K562 (cell line): ENCODE results near the gene NDRG3. TPM values are rescaled to one million over a fixed set of nuclear protein-coding genes. Genes with fewer than 3 reads are reported as not detected.

ENCODE experiments used
- CCNT2 ChIP-seq: IDR thresholded peaks from 2 replicates; pipeline ENCODE4 v1.6.1; 2011; ENCODE audit warnings: borderline replicate concordance, low read depth, mild to moderate bottlenecking, moderate library complexity, mixed read lengths, low read length; ENCODE audit not compliant: insufficient read length; ENCODE audit errors: extremely low read depth
- HNRNPLL ChIP-seq: fragments of 200-400 bp; formaldehyde crosslinking; IDR thresholded peaks from 2 replicates; pipeline ENCODE4 v1.6.1; 2017; ENCODE audit warnings: low read length, low read depth, mild to moderate bottlenecking; ENCODE audit not compliant: poor library complexity, severe bottlenecking
- JUNB ChIP-seq: fragments of 450-650 bp; formaldehyde crosslinking; conservative IDR thresholded peaks from 2 replicates; pipeline ENCODE4 v1.4.0; 2020; ENCODE audit warnings: mild to moderate bottlenecking
- MTA3 ChIP-seq: fragments of 450-650 bp; formaldehyde crosslinking; IDR thresholded peaks from 2 replicates; pipeline ENCODE4 v1.6.1; 2017; ENCODE audit warnings: mild to moderate bottlenecking, borderline replicate concordance
- NFRKB ChIP-seq: fragments of 450-650 bp; IDR thresholded peaks from 2 replicates; pipeline ENCODE4 v1.6.1; 2016; ENCODE audit warnings: low read depth
- PML ChIP-seq: IDR thresholded peaks from 2 replicates; pipeline ENCODE4 v1.6.1; 2012; ENCODE audit warnings: low read length, inconsistent platforms
- RBBP5 ChIP-seq: fragments of 200-600 bp; sonication (generic); IDR thresholded peaks from 2 replicates; pipeline ENCODE4 v1.6.1; 2012; ENCODE audit warnings: borderline replicate concordance, mild to moderate bottlenecking, low read length, control low read depth, inconsistent platforms; ENCODE audit not compliant: insufficient read depth, poor library complexity, severe bottlenecking
- SMARCA5 ChIP-seq: fragments of 450-650 bp; IDR thresholded peaks from 2 replicates; pipeline ENCODE4 v1.6.1; 2016
- SPI1 ChIP-seq: IDR thresholded peaks from 2 replicates; pipeline ENCODE4 v1.6.1; 2011; ENCODE audit warnings: low read depth, low read length, control low read depth, borderline replicate concordance
- TBP ChIP-seq: optimal IDR thresholded peaks from 2 replicates; pipeline ENCODE3; 2011; ENCODE audit warnings: low read depth, low read length, improper control_type of control experiment
- ZNF668 ChIP-seq: fragments of 250-450 bp; sonication (Bioruptor Pico); IDR thresholded peaks from 2 replicates; pipeline ENCODE4 v1.8.0; 2022; ENCODE audit warnings: mild to moderate bottlenecking, inconsistent platforms
- ZNF766 ChIP-seq: fragments of 200-800 bp; sonication (Bioruptor generic); conservative IDR thresholded peaks from 2 replicates; pipeline ENCODE4 v1.6.1; 2016; ENCODE audit warnings: missing genetic modification characterization, missing compliant biosample characterization
- polyA plus RNA-seq, 8 experiments: library from polyadenylated mRNA; depleted of rRNA in 4 of 8; stranded (reverse) in 5 of 8; unstranded in 3 of 8; fragments of >200 nt; fragmentation: Nextera tagmentation in 2 of 8; fragmentation: Illumina TruSeq in 1 of 8; extraction: Ambion mirVana in 2 of 8; extraction: Trizol in 1 of 8; gene quantifications; 2 replicates each; pipeline versions ENCODE4 v1.2.1 to v1.2.3, GENCODE V29; 2011 to 2014; ENCODE audit warnings: inconsistent platforms in 1 of 8, missing spikeins in 1 of 8
- total RNA-seq, 7 experiments: library from RNA; depleted of rRNA in 6 of 7; stranded (reverse); fragments of >200 nt in 6 of 7; fragmentation: Illumina TruSeq in 2 of 7; extraction: Trizol in 2 of 7; gene quantifications; 2 replicates each; pipeline versions ENCODE4 v1.2.1 to v1.2.3, GENCODE V29; 2011 to 2021; ENCODE audit warnings: low replicate concordance in 1 of 7
- TF ChIP-seq, protein P1 (sequence below): sonication (generic); formaldehyde crosslinking; IDR thresholded peaks from 2 replicates; pipeline ENCODE4 v1.8.0; 2022; ENCODE audit warnings: mild to moderate bottlenecking, missing genetic modification reagents
- TF ChIP-seq, protein P2 (sequence below): fragments of 450-650 bp; conservative IDR thresholded peaks from 2 replicates; pipeline ENCODE4 v1.6.1; 2016; ENCODE audit warnings: missing genetic modification characterization, low read depth, mild to moderate bottlenecking, control low read depth, missing compliant biosample characterization
- TF ChIP-seq, protein P3 (sequence below): fragments of 450-650 bp; IDR thresholded peaks from 2 replicates; pipeline ENCODE4 v1.6.1; 2016; ENCODE audit warnings: borderline replicate concordance
- TF ChIP-seq, protein P4 (sequence below): sonication (generic); formaldehyde crosslinking; IDR thresholded peaks from 2 replicates; pipeline ENCODE4 v1.8.0; 2022; ENCODE audit warnings: mild to moderate bottlenecking, low read depth, missing genetic modification reagents

The NDRG3 gene
- total and polyA plus RNA-seq, 9 of the 15 experiments (the other 6 are each of a cell fraction or from before 2014, with no cell fraction given), result 14.6 to 39.4 (median 24.4) TPM

DNA sequence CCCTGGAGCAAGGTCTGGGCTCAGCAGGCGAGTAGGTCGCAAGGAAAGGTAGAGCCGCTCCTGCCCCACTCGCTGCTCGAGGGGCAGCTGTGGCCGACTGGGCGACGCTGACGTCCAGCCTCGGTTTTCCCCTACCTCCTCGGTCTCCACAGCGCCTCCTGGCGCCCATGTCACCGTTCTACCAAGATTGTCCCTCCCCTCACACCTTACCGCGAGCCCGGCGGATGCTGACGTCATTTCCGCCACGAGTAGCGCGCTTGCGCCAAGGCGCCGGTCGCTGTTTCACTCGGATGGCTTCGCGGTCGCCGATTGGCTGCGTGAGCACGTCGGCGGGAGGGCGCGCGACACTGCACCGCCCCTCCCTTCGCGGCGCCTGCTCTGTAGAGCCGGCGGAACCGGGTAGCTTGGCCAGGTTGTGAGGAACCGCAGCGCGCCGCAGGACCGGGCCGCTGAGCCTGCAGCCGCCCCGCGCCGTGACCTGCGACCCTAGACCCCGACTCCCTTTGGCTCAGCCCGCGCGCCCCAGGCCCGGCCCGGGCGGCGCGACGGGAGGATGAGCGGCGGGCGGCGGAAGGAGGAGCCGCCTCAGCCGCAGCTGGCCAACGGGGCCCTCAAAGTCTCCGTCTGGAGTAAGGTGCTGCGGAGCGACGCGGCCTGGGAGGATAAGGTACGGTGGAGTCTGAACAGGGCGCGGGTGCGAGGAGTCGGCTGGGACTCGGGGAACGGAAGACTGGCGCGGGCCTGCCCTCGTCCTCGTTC lies 140.3 kb downstream of the NDRG3 start, which contains the start of gene RAB5IF (continued):
- TF ChIP-seq, protein P1, sequence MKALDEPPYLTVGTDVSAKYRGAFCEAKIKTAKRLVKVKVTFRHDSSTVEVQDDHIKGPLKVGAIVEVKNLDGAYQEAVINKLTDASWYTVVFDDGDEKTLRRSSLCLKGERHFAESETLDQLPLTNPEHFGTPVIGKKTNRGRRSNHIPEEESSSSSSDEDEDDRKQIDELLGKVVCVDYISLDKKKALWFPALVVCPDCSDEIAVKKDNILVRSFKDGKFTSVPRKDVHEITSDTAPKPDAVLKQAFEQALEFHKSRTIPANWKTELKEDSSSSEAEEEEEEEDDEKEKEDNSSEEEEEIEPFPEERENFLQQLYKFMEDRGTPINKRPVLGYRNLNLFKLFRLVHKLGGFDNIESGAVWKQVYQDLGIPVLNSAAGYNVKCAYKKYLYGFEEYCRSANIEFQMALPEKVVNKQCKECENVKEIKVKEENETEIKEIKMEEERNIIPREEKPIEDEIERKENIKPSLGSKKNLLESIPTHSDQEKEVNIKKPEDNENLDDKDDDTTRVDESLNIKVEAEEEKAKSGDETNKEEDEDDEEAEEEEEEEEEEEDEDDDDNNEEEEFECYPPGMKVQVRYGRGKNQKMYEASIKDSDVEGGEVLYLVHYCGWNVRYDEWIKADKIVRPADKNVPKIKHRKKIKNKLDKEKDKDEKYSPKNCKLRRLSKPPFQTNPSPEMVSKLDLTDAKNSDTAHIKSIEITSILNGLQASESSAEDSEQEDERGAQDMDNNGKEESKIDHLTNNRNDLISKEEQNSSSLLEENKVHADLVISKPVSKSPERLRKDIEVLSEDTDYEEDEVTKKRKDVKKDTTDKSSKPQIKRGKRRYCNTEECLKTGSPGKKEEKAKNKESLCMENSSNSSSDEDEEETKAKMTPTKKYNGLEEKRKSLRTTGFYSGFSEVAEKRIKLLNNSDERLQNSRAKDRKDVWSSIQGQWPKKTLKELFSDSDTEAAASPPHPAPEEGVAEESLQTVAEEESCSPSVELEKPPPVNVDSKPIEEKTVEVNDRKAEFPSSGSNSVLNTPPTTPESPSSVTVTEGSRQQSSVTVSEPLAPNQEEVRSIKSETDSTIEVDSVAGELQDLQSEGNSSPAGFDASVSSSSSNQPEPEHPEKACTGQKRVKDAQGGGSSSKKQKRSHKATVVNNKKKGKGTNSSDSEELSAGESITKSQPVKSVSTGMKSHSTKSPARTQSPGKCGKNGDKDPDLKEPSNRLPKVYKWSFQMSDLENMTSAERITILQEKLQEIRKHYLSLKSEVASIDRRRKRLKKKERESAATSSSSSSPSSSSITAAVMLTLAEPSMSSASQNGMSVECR, result peak; percentile 82
- no peak for TF ChIP-seq ZNF668 (CRISPR knock-in tag)
- peak; percentile 90 for TF ChIP-seq JUNB (CRISPR knock-in tag)
- peak; percentile 96 for TF ChIP-seq RBBP5
- TF ChIP-seq CCNT2, result peak; percentile 45
- TF ChIP-seq, protein P2, sequence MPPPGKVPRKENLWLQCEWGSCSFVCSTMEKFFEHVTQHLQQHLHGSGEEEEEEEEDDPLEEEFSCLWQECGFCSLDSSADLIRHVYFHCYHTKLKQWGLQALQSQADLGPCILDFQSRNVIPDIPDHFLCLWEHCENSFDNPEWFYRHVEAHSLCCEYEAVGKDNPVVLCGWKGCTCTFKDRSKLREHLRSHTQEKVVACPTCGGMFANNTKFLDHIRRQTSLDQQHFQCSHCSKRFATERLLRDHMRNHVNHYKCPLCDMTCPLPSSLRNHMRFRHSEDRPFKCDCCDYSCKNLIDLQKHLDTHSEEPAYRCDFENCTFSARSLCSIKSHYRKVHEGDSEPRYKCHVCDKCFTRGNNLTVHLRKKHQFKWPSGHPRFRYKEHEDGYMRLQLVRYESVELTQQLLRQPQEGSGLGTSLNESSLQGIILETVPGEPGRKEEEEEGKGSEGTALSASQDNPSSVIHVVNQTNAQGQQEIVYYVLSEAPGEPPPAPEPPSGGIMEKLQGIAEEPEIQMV, result no peak
- TF ChIP-seq ZNF766 (CRISPR knock-in tag), result no peak; the same call in none of the 2 replicates
- TF ChIP-seq, protein P3, sequence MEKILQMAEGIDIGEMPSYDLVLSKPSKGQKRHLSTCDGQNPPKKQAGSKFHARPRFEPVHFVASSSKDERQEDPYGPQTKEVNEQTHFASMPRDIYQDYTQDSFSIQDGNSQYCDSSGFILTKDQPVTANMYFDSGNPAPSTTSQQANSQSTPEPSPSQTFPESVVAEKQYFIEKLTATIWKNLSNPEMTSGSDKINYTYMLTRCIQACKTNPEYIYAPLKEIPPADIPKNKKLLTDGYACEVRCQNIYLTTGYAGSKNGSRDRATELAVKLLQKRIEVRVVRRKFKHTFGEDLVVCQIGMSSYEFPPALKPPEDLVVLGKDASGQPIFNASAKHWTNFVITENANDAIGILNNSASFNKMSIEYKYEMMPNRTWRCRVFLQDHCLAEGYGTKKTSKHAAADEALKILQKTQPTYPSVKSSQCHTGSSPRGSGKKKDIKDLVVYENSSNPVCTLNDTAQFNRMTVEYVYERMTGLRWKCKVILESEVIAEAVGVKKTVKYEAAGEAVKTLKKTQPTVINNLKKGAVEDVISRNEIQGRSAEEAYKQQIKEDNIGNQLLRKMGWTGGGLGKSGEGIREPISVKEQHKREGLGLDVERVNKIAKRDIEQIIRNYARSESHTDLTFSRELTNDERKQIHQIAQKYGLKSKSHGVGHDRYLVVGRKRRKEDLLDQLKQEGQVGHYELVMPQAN, result 0 out of 2 replicates have a peak, but pooled peaks have one; percentile 46
- TF ChIP-seq SMARCA5, result no peak
- 0 out of 2 replicates have a peak, but pooled peaks have one; percentile 10 for TF ChIP-seq PML
- peak; percentile 40 for TF ChIP-seq HNRNPLL
- peak; percentile 98 for TF ChIP-seq MTA3
- peak; percentile 95 for TF ChIP-seq TBP
- no peak for TF ChIP-seq NFRKB
- TF ChIP-seq SPI1, result no peak
- TF ChIP-seq, protein P4, sequence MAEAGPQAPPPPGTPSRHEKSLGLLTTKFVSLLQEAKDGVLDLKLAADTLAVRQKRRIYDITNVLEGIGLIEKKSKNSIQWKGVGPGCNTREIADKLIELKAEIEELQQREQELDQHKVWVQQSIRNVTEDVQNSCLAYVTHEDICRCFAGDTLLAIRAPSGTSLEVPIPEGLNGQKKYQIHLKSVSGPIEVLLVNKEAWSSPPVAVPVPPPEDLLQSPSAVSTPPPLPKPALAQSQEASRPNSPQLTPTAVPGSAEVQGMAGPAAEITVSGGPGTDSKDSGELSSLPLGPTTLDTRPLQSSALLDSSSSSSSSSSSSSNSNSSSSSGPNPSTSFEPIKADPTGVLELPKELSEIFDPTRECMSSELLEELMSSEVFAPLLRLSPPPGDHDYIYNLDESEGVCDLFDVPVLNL (CRISPR knock-in tag), result 0 out of 2 replicates have a peak, but pooled peaks have one; percentile 49
